Stimulated activated CD8-positive, alpha-beta memory T cell treated with anti-CD3 and anti-CD28 coated beads, Interleukin-2, amount 100 ng/mL, for 1 hour (primary cell): ENCODE measurements around the gene ORAI1.
"Not testable (repeated sequence)": the region's sequence is repeated elsewhere in the genome, so short reads cannot be mapped to it uniquely, and the experiment has no call there.

Source experiments
- DNase-seq, 2 donors: peaks; one replicate each; pipeline ENCODE4 v3.0.0-alpha.2; 2020; ENCODE audit warnings: low read depth in 2 of 2

The ORAI1 gene

GRCh38 chr12:121626087-121626852 lies at the start of gene ORAI1:
ORAI1 (plus strand) TSS chr12:121626530.
- DNase-seq, result peak; percentile 96 to 97

GRCh38 chr12:121576851-121577391 lies 49.4 kb upstream of the ORAI1 start:
- no peak for DNase-seq

- DNase-seq, result no peak
These were observed 48.7 kb upstream of the ORAI1 start for GRCh38 chr12:121577443-121578180.

DNA sequence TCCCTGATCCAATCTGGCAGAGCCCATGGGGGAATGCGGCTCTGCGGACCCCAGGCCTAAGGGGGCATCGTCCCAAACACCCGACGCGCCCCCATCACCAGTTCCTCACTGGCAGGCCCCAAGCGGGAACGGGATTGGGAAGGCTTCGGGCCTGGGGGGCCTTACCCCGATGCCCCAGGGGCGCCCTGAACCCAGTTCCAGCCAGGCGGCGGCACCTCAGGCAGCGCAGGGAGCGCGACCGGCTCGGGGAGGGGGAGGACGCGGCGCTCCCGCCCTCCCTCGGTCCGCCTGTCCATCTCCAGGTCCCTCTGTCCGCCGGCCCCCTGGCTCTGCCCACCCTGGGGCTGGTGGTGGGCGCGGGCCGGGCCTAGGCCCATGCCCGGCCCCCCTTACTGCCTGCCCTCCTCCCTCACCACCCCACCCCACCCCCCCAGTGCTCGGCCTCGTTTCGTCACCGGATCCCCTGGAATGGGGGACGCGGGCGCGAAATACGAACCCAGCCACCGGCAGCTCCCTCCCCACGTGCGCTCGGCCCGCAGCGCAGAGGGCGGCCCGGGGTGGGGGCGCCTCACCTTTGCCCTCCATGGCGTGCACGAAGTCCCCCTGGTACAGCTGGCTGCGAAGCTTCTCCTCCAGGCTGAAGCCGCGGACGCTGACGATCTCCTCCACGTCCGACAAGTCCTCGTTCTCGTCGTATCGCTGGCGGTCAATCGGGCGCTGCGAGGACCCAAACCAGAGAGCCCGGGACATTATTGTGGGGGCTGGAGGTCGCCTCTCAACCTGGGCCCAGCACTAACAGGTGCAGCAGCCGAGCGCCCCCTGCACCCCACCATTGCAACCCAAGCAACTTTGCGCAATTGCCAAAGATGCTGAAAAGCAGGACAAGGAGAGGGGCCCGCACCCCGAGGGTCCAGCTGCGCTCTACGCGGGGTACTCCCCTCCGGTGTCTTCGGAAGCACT lies 47.8 kb upstream of the ORAI1 start:
- DNase-seq, result no peak

DNA sequence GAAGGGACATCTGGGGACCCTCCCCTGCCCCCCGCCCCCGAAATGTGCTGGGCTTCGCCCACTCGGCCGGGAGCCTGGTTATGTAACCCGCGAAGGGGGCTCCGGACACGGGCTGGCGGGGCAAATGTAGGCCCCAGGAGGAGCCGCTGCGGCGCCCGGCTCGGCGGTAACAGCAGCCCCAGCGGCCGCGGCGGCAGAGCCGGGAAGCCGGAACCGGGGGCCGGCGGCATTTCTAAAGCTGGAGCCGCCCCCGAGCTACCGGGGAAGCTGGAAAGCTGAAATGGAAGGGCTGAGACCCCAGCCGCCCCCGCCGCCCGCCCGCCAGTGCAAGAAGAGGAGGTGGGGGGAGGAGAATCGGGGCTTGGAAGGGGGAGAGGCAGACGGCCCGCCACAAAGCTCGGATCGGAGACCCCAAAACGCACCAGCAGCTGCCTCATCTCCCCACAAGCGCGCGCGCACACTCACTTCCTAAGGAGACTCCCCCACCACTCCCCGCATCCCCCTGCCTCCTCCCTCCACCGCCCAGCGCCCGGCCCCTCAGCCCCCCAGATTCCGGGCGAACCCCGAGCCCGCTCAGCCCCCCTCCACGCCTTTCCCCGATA lies 47.0 kb upstream of the ORAI1 start:
- no peak for DNase-seq

- DNase-seq, result peak; percentile 52 to 55
These were observed 46.1 kb upstream of the ORAI1 start for GRCh38 chr12:121579981-121580868.

GRCh38 chr12:121580959-121581685 lies 45.2 kb upstream of the ORAI1 start, which contains the start of gene KDM2B:
KDM2B (minus strand) TSS chr12:121581023; CDS start chr12:121580911, 112 bp downstream.
- no peak for DNase-seq

DNA sequence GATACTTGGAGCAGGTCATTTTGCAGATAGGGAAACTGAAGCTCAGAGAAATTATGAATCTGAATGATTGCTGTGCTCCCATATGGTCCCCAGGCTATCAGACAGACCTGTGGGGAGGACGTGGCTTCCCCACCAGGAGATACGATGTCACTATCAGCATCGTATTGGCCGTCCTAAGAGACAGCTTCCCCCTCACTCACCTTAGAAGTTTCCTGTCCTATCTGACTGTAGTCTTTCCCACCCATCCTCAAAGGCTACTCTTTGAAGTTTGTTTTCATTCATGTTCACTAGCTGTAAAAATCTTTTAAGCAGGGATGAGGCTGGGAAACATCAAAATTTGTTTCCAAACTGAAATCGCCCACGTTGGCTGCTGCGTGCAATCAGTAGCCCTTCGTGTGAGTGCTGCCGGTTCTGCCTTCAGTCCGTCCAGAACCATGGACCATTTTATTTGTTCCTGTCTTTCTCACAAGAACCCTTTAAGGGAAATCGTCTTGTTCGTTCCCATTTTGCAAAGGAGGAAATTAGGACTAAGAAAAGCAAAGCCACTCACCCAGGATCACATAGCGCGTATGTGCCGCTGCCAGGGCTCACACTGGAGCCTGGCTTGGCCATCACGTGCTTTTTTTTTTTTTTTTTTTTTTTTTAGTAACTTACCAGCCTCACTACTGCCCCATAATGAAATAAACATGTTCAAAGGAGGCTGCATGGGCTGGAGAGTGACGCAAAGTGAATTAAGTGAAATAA lies 44.5 kb upstream of the ORAI1 start:
- no peak for DNase-seq

DNA sequence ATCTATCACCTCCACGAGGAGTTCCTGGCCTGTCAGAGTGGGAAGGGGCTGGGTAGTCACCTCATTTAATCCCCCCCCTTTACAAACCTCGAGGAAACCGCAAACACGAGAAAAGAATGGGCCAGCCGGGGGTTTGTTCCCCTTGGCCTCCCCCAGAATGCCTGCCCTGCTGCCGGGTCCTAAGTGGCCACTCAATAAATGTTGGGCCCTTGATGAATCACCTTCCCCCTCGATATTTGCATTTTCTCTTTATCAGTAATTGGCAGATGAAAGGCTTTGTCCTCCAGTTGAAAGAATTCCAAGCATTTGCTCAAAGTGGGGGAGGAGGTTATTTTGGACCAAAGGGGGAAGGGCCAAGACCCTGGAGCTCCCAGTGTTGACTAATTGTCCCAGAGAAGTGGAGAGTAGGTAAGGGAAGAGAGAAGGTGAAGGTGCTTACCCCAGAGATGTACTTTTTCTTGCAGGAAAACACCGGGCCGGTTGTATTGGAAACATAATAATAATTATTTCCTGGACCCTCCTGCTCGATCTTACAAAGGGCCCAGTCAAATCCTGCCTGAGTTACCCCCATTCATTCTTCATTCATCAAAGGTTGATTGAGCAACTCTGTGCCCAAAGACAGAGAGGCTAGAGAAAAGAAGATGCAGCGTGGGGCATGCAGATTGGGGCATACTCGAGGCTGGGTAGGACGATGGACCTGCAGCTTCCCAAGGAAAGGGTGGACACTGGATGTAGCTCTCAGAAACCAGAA lies 43.6 kb upstream of the ORAI1 start:
- no peak for DNase-seq

DNA sequence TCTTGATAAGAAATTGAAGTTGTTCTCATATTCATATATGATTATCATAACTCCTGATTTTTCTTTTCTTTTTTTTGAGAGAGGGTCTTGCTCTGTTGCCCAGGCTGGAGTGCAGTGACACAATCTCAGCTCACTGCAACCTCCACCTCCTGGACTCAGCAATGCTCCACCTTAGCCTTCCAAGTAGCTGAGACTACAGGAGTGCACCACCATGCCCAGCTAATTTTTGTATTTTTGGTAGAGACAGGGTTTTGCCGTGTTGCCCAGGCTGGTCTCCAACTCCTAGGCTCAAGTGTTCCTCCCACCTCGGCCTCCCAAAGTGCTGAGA lies 43.0 kb upstream of the ORAI1 start:
- DNase-seq, result not testable (repeated sequence)

- DNase-seq, result not testable (repeated sequence)
These were observed 41.4 kb upstream of the ORAI1 start for GRCh38 chr12:121584885-121585284.

- DNase-seq, result peak in 1 of 2 donors; percentile 23
These were observed 35.7 kb upstream of the ORAI1 start for GRCh38 chr12:121590476-121591143.

- DNase-seq, result no peak
These were observed 34.0 kb upstream of the ORAI1 start for GRCh38 chr12:121592320-121592719.

DNA sequence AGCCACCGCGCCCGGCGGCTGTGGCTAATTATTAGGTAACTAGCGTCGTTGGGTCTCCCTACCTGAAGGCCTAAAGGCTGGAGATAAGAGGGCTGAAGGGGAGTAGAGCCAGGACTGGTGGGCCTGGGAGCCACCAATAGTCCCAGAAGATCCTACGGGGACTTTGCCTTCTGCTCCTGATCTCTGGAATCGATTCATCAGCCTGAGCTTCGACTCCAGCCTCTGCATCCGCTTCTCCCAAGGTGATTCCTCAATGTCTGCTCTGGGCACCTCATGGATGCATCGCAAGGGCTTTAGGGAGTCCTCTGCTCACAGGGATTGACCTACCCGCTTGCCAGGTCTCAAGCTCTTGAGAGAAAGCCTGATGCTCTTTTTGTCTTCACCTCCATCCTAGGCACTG lies 30.8 kb upstream of the ORAI1 start:
- DNase-seq, result no peak

DNA sequence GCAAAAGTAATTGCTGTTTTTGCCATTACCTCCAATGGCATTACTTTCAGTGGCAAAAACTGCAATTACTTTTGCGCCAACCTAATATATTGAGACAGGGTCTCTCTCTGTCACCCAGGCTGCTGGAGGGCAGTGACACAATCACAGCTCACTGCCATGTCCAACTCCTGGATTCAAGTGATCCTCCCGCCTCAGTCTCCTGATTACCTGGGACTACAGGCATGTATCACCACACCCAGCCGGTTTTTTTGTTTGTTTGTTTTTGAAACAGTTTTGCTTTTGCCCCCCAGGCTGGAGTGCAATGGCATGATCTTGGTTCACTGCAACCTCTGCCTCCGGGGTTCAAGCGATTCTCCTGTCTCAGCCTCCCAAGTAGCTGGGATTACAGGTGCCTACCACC lies 29.8 kb upstream of the ORAI1 start:
- no peak for DNase-seq

DNA sequence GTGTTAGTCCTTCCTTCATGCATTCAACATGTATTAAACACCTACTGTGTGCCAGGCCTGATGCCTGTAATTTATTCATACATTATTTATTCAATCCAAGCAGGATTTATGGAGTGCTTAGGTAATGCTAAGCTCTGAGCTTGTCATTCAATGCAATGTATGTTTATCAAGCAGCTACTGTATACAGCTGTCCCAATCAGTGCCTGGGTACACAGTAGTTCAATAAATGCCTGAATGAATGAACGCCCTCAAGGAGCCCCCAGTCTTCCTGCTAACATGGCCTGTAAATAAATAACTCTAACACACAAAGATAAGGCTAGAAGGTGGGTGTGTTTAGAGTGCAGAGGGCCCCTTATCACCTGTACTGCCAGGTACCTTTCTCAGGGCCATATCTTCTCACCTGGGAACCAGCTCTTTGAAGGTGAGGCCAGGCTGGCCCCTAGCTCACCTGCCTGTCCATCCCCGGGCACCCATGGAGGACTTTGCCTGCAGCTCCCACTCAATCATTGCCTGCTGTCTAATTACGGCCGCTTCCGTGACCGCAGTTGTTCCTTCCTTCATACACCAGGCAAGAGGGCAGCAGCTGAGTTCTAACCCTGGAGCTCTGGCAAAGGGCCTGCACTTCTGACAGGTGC lies 25.5 kb upstream of the ORAI1 start:
- DNase-seq, result no peak

DNA sequence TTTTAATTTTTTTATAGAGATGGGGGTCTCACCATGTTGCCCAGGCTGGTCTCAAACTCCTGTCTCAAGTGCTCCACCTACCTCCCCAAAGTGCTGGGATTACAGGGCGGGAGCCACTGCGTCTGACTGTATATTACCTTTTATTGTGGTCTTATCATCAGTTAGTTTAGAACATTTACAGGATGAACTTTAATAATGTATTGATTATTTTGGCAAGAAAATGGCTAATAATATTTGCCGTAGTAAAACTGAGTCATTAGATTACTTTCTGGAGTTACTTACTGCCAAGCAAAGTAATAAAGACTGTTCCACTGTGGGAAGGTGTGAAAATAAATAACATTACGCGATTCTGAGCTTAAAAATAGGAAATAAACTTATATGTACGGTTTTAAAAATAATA lies 23.6 kb upstream of the ORAI1 start:
- no peak for DNase-seq
